ENCODE results near the gene TRIM74. TPM values are rescaled to one million over a fixed set of nuclear protein-coding genes. Genes with fewer than 3 reads are reported as not detected.
"Not testable (repeated sequence)": the region's sequence is repeated elsewhere in the genome, so short reads cannot be mapped to it uniquely, and the experiment has no call there.

The TRIM74 gene
- total and polyA plus RNA-seq, 9 donors = 0.49 to 1.1 (median 0.80) TPM; not detected in 3

DNA sequence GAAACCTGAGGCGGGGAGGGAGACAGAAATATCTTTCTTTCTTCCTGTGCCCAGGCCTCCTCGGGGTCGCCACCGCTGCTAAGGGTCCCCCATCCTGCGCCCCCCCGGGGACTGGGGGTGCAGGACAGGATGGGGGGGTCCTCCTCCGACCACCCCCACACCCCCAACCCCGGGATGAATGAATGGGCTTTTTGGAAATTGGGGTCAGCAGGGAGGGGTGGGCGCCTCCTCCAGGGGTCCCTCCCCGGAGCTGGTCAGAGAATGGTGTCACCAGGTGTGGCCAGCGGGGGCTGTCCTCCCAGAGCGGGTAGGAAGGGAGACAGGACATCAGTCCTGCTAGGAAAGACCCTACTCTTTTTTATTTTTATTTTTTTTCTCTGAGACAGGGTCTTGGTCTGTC is 7.2 kb upstream of the TRIM74 start:
- not testable (repeated sequence) for H3K27ac ChIP-seq (ENCODE audit: low read length); DNase-seq; H3K9me3 ChIP-seq (replicated peaks; ENCODE audit: control insufficient read depth, low read depth, low read length); H3K36me3 ChIP-seq (ENCODE audit: control insufficient read depth, insufficient read depth, low read length); H3K27me3 ChIP-seq (ENCODE audit: control insufficient read depth, insufficient read depth, low read length); H3K4me3 ChIP-seq (ENCODE audit: low read length); H3K4me1 ChIP-seq (ENCODE audit: control insufficient read depth, insufficient read depth, low read length)
- no CpG with 5 or more reads among the region's 12 CpGs for WGBS (ENCODE audit: insufficient coverage)

DNA sequence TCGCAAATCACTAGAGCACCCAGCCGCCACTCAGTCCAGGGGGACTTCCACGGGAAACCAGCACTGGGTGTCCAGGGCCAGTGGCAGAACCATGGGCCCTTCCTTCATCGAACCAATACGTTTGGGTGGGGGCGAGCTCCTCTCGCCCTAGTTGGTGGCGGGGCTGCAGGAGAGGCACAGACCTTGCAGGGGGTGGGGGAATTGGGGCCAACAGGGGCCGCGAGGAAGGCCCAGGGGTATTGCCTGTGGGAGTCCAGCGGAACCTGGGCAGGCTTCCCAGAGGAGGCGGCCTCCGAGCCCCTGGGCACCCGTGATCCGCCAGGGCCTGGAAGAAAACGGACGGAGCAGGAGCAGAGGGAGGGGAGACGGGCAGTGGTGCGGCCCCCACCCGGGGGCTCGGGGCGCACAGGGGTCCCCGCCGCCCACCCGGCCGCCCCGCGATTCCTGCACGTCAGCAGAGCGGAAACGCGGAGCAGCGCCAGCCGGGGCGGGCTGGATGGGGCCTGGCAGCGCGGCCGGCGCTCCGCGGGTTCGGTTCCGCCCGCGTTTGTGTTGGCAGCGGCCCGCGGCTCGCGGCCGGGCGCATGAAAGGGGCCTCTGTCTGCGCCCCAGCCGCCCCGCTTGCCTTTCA is 6.5 kb upstream of the TRIM74 start:
- H3K9me3 ChIP-seq (replicated peaks; ENCODE audit: control insufficient read depth, low read depth, low read length); H3K36me3 ChIP-seq (ENCODE audit: control insufficient read depth, insufficient read depth, low read length); H3K27ac ChIP-seq (ENCODE audit: low read length); H3K4me1 ChIP-seq (ENCODE audit: control insufficient read depth, insufficient read depth, low read length); DNase-seq; H3K27me3 ChIP-seq (ENCODE audit: control insufficient read depth, insufficient read depth, low read length); H3K4me3 ChIP-seq (ENCODE audit: low read length): not testable (repeated sequence)
- WGBS (ENCODE audit: insufficient coverage) = 89% methylated on average over 3 of the region's 55 CpGs

DNA sequence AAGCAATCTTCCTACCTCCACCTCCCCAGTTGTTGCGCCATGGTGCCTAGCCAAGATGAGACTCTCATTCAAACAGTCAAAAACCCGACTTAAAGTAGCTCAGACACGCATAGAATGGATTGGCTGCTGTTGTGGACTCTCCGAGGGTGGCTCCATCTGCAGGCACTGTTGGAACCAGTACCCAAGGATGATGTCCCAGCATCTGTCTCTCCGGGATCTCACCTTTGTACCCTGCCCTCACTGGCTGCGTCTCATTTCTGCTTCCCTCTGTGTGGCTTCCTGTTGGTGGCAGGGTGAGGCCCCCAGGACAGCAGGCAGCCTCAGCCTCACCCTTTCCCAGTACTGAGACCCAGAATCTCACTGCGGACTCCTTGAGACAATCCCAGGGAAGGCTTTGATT is 5.5 kb upstream of the TRIM74 start:
- not testable (repeated sequence) for H3K27me3 ChIP-seq (ENCODE audit: control insufficient read depth, insufficient read depth, low read length); DNase-seq; H3K4me3 ChIP-seq (ENCODE audit: low read length); H3K36me3 ChIP-seq (ENCODE audit: control insufficient read depth, insufficient read depth, low read length); H3K4me1 ChIP-seq (ENCODE audit: control insufficient read depth, insufficient read depth, low read length); H3K9me3 ChIP-seq (replicated peaks; ENCODE audit: control insufficient read depth, low read depth, low read length); H3K27ac ChIP-seq (ENCODE audit: low read length)
- WGBS (ENCODE audit: insufficient coverage) = no CpG with 5 or more reads among the region's 7 CpGs

DNA sequence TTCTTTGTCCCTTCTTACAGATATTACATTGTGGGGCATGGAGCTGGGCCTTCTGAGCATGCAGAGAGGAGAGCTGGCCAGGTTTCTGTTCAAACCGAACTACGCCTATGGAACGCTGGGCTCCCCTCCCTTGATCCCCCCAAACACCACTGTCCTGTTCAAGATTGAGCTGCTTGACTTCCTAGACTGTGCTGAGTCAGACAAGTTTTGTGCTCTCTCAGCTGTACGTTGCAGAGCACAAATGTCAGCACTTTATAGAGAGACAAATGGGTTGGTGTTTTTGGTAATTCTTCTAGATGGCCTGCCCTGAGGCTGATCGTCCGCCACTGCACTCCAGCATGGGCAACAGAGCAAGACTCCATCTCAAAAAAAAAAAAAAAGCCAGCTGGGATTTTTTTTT is 2.2 kb upstream of the TRIM74 start:
- no CpG with 5 or more reads among the region's 6 CpGs for whole genome bisulfite sequencing (ENCODE audit: insufficient coverage)

DNA sequence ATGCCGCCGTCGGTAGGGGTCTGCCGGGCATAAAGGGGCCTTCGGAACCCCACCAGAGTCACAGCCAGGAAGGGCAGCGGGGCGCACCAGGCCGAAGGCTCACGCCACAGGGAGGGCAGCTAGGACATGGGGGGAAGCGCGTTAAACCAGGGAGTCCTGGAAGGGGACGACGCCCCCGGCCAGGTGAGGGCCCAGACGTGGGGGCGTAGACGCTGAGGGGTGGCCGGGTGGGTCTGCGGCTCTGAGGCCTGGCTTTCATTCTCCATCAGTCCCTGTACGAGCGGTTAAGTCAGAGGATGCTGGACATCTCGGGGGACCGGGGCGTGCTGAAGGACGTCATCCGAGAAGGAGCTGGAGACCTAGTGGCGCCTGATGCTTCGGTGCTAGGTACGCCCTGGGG is 422 bp upstream of the TRIM74 start:
- H3K9me3 ChIP-seq (replicated peaks; ENCODE audit: control insufficient read depth, low read depth, low read length); H3K4me3 ChIP-seq (ENCODE audit: low read length); H3K36me3 ChIP-seq (ENCODE audit: control insufficient read depth, insufficient read depth, low read length); H3K27ac ChIP-seq (ENCODE audit: low read length); H3K4me1 ChIP-seq (ENCODE audit: control insufficient read depth, insufficient read depth, low read length); H3K27me3 ChIP-seq (ENCODE audit: control insufficient read depth, insufficient read depth, low read length); DNase-seq: not testable (repeated sequence)
- WGBS (ENCODE audit: insufficient coverage) = no CpG with 5 or more reads among the region's 29 CpGs

More for the DNA sequence above, 2.2 kb upstream of the TRIM74 start:
- H3K36me3 ChIP-seq (ENCODE audit: control insufficient read depth, insufficient read depth, low read length); H3K4me1 ChIP-seq (ENCODE audit: control insufficient read depth, insufficient read depth, low read length); H3K4me3 ChIP-seq (ENCODE audit: low read length); H3K27me3 ChIP-seq (ENCODE audit: control insufficient read depth, insufficient read depth, low read length); H3K27ac ChIP-seq (ENCODE audit: low read length); DNase-seq; H3K9me3 ChIP-seq (replicated peaks; ENCODE audit: control insufficient read depth, low read depth, low read length): not testable (repeated sequence)

DNA sequence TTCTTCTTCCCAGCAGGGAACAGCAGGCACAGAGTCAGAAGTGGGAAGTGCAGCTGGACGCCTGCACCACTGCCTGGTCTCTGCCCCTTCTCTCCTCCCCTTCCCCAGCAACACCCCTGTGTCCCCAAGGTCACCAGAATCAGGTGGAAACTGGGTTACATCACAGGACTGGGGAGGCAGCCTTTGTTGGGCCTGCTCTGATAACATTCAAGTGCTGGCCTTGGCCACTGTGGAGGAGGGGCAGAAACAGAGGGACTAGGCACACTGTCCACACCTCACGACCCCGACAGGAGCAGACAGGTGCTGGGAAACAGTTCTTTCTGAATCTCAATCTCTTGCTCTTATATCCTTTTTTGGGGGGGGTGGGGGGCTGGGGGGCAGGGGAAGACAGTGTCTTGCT is 2.4 kb downstream of the TRIM74 start:
- H3K27ac ChIP-seq (ENCODE audit: low read length); H3K36me3 ChIP-seq (ENCODE audit: control insufficient read depth, insufficient read depth, low read length); DNase-seq; H3K9me3 ChIP-seq (replicated peaks; ENCODE audit: control insufficient read depth, low read depth, low read length); H3K4me1 ChIP-seq (ENCODE audit: control insufficient read depth, insufficient read depth, low read length); H3K4me3 ChIP-seq (ENCODE audit: low read length); H3K27me3 ChIP-seq (ENCODE audit: control insufficient read depth, insufficient read depth, low read length): not testable (repeated sequence)
- WGBS (ENCODE audit: insufficient coverage) = no CpG with 5 or more reads among the region's 3 CpGs

DNA sequence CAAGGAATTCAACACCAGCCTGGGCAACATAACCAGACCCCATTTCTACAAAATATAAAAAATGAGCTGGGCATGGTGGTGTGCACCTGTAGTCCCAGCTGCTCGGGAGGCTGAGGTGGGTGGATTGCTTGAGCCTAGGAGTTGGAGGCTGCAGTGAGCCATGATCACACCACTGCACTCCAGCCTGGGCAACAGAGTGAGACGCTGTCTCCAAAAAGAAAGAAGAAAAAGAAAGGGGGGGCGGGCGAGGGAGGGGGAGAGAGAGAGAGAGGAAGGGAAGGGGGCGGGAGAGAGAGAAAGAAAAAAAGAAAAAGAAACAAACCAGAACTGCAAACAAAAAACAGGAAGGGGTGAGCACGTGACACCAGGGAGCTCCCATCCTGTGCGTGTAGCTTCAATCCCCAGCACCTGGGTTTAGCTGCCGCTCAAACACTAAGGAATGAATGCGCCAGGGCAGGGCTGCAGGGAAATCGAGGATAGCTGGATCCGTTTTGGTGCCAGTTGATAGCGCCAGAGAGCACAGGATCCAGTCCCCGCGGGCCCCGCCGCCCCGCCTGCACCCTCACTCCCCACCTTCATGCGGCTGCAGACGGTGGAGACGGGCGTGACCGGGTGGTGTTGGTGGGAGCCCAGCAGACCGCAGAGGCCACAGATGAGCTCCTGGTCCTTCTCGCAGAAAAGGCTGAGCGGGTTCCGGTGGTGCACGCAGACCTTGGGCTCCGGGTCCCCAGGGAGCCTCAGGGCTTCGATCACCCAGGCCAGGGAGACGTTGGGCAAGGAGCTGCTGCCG is 3.9 kb downstream of the TRIM74 start:
- not testable (repeated sequence) for DNase-seq; H3K4me3 ChIP-seq (ENCODE audit: low read length); H3K36me3 ChIP-seq (ENCODE audit: control insufficient read depth, insufficient read depth, low read length); H3K27me3 ChIP-seq (ENCODE audit: control insufficient read depth, insufficient read depth, low read length); H3K4me1 ChIP-seq (ENCODE audit: control insufficient read depth, insufficient read depth, low read length); H3K9me3 ChIP-seq (replicated peaks; ENCODE audit: control insufficient read depth, low read depth, low read length); H3K27ac ChIP-seq (ENCODE audit: low read length)
- no CpG with 5 or more reads among the region's 31 CpGs for WGBS (ENCODE audit: insufficient coverage)

DNA sequence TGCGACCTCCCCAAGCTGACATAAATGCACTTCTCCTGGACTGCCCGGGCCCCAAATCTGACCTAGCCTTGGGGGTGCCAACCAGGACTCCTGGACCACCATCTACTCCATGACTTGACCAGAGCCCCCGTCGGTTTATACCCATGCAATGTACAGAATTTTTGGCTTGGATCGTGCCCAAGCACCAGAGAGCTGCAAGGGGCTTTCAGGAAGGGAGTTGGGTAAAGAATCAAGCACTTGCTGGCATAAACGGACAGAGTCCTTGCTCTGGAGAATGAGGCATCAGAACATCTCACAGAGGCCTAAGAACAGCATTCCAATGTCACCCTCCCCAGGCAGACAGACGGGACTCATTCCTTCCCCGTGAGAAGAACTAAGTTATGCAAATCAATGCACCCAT is 6.2 kb downstream of the TRIM74 start:
- no CpG with 5 or more reads among the region's 8 CpGs for WGBS (ENCODE audit: insufficient coverage)
- H3K27me3 ChIP-seq (ENCODE audit: control insufficient read depth, insufficient read depth, low read length); DNase-seq; H3K4me3 ChIP-seq (ENCODE audit: low read length); H3K4me1 ChIP-seq (ENCODE audit: control insufficient read depth, insufficient read depth, low read length); H3K36me3 ChIP-seq (ENCODE audit: control insufficient read depth, insufficient read depth, low read length); H3K27ac ChIP-seq (ENCODE audit: low read length); H3K9me3 ChIP-seq (replicated peaks; ENCODE audit: control insufficient read depth, low read depth, low read length): not testable (repeated sequence)

DNA sequence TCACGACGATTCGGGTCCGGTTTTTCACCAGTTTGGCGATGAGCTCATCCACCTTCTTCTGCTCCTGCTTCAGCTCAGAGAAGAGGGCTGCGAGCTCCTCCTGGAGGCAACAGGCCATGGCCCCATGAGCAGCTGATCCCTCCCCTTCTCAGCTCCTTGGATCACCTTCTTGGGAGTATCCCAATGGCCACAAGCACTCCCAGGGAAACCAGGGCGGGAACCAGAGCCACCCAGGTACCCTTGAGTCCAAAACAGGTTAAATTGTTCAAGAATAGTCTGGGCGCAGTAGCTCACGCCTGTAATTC is 8.0 kb downstream of the TRIM74 start:
- WGBS (ENCODE audit: insufficient coverage) = no CpG with 5 or more reads among the region's 9 CpGs
- H3K4me3 ChIP-seq (ENCODE audit: low read length) = not testable (repeated sequence)

DNA sequence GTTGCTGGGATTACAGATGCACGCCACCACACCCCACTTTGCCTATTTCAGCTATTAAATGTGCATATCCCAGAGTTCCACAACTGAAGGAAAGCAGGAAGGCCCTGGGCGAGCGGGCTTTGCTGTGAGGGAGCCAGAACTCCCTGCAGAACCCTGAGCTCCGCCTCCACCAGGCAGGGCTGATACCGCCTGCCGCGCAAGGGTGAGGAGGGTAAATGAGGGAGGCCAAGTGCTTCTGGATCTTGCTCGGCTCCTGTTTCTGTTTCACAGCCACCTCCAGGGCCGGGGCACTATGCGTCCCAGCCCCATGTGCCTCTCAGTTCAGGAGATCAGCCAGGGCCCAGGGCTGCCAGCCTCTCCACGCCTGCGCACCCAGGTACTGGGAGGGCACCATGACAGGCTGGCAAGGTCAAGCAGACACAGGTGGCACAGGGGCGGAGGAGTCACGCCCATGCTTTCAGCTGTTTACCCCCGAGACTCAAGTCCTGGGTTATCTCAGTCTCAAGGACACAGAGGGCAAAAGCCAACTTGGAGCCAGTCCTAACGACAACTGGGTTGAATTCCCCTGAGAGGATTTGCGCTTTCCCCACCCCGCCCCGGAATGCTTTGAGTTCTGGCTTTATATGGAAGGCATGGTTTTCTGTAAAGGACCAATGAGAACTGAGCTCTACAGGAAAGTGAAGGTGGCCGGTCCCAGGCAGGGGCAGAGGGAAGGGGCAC is 8.5 kb downstream of the TRIM74 start:
- not testable (repeated sequence) for H3K36me3 ChIP-seq (ENCODE audit: control insufficient read depth, insufficient read depth, low read length); H3K27me3 ChIP-seq (ENCODE audit: control insufficient read depth, insufficient read depth, low read length); H3K27ac ChIP-seq (ENCODE audit: low read length); H3K4me3 ChIP-seq (ENCODE audit: low read length); H3K4me1 ChIP-seq (ENCODE audit: control insufficient read depth, insufficient read depth, low read length); H3K9me3 ChIP-seq (replicated peaks; ENCODE audit: control insufficient read depth, low read depth, low read length); DNase-seq
- no CpG with 5 or more reads among the region's 20 CpGs for WGBS (ENCODE audit: insufficient coverage)

More for the DNA sequence above, 8.0 kb downstream of the TRIM74 start:
- not testable (repeated sequence) for H3K27ac ChIP-seq (ENCODE audit: low read length); H3K36me3 ChIP-seq (ENCODE audit: control insufficient read depth, insufficient read depth, low read length); H3K27me3 ChIP-seq (ENCODE audit: control insufficient read depth, insufficient read depth, low read length); H3K4me1 ChIP-seq (ENCODE audit: control insufficient read depth, insufficient read depth, low read length); DNase-seq; H3K9me3 ChIP-seq (replicated peaks; ENCODE audit: control insufficient read depth, low read depth, low read length)

Measured in muscle of leg (tissue), 11 donors.